Neural cell (in vitro differentiated cells): ENCODE measurements around the gene ARL5A. TPM values are rescaled to one million over a fixed set of nuclear protein-coding genes. Genes with fewer than 3 reads are reported as not detected.

ENCODE experiments used
- H2AFZ ChIP-seq: fragments of 200-600, 300-800 bp; sonication (generic), shearing (Covaris generic); 2 replicates; pipeline ENCODE4 v1.6.0; 2014; ENCODE audit warnings: low read depth, mild to moderate bottlenecking, antibody characterized with exemption, low read length, moderate library complexity
- H3F3A ChIP-seq: fragments of 200-600 bp; shearing (Covaris generic); 2 replicates; pipeline ENCODE4 v1.6.1; 2016; ENCODE audit warnings: mild to moderate bottlenecking, moderate library complexity, mixed read lengths, antibody characterized with exemption, low read length; ENCODE audit not compliant: insufficient read depth, poor library complexity, severe bottlenecking
- H3K27ac ChIP-seq: fragments of 200-600, 300-800 bp; sonication (generic), shearing (Covaris generic); 2 replicates; pipeline ENCODE4 v1.5.1; 2014; ENCODE audit warnings: mild to moderate bottlenecking, low read length, moderate library complexity
- H3K27me3 ChIP-seq: fragments of 300-800, 200-600 bp; sonication (generic), shearing (Covaris generic); 2 replicates; pipeline ENCODE4 v1.6.0; 2014; ENCODE audit warnings: mild to moderate bottlenecking, low read depth, low read length, moderate library complexity; ENCODE audit not compliant: insufficient read depth
- H3K36me3 ChIP-seq: fragments of 300-800, 200-600 bp; sonication (generic), shearing (Covaris generic); 2 replicates; pipeline ENCODE4 v1.5.1; 2014; ENCODE audit warnings: mild to moderate bottlenecking, antibody characterized with exemption, low read length, moderate library complexity; ENCODE audit not compliant: insufficient read depth
- H3K4me2 ChIP-seq: fragments of 300-800, 200-600 bp; sonication (generic), shearing (Covaris generic); 2 replicates; pipeline ENCODE4 v1.6.0; 2014; ENCODE audit warnings: mild to moderate bottlenecking, low read length
- H3K4me3 ChIP-seq: fragments of 300-800, 200-600 bp; sonication (generic), shearing (Covaris generic); 2 replicates; pipeline ENCODE4 v1.5.1; 2014; ENCODE audit warnings: mild to moderate bottlenecking, low read length, moderate library complexity
- H3K79me2 ChIP-seq: fragments of 200-600 bp; shearing (Covaris generic); replicated peaks from 2 replicates; pipeline ENCODE4 v1.6.0; 2014; ENCODE audit warnings: mild to moderate bottlenecking, low read length, moderate library complexity; ENCODE audit not compliant: insufficient read depth
- H3K9ac ChIP-seq: fragments of 300-800, 200-600 bp; sonication (generic), shearing (Covaris generic); 2 replicates; pipeline ENCODE4 v1.6.1; 2016; ENCODE audit warnings: mild to moderate bottlenecking, low read length, mixed read lengths
- H3K9me2 ChIP-seq: fragments of 200-600 bp; shearing (Covaris generic); 2 replicates; pipeline ENCODE4 v1.6.1; 2016; ENCODE audit warnings: mild to moderate bottlenecking, low read length, mixed read lengths; ENCODE audit not compliant: insufficient read depth
- H3K9me3 ChIP-seq: fragments of 200-600, 300-800 bp; sonication (generic), shearing (Covaris generic); 2 replicates; pipeline ENCODE4 v1.6.1; 2016; ENCODE audit warnings: mild to moderate bottlenecking, mixed run types, low read length, moderate library complexity, mixed read lengths
- H4K20me1 ChIP-seq: fragments of 200-600 bp; shearing (Covaris generic); 2 replicates; pipeline ENCODE4 v1.6.1; 2016; ENCODE audit warnings: mild to moderate bottlenecking, mixed run types; ENCODE audit not compliant: insufficient read depth
- EP300 ChIP-seq: fragments of 450-650 bp; conservative IDR thresholded peaks from 2 replicates; pipeline ENCODE4 v1.6.1; 2014; ENCODE audit warnings: antibody characterized with exemption, mild to moderate bottlenecking, moderate library complexity; ENCODE audit not compliant: poor library complexity, severe bottlenecking
- EZH2 ChIP-seq: fragments of 200-600, 300-800 bp; shearing (Covaris generic), sonication (generic); IDR thresholded peaks from 2 replicates; pipeline ENCODE4 v1.6.1; 2014; ENCODE audit warnings: antibody characterized with exemption, low read length, borderline replicate concordance, mild to moderate bottlenecking; ENCODE audit not compliant: insufficient read depth, poor library complexity, severe bottlenecking
- MXI1 ChIP-seq: fragments of 450-650 bp; conservative IDR thresholded peaks from 2 replicates; pipeline ENCODE4 v1.6.1; 2014; ENCODE audit warnings: antibody characterized with exemption, mild to moderate bottlenecking; ENCODE audit not compliant: poor library complexity, severe bottlenecking
- POLR2AphosphoS5 ChIP-seq: IDR thresholded peaks from 2 replicates; pipeline ENCODE4 v1.6.1; 2012
- RAD21 ChIP-seq: fragments of 450-650 bp; conservative IDR thresholded peaks from 2 replicates; pipeline ENCODE4 v1.6.1; 2014; ENCODE audit warnings: antibody characterized with exemption, mild to moderate bottlenecking, moderate library complexity
- SMC3 ChIP-seq: fragments of 450-650 bp; conservative IDR thresholded peaks from 2 replicates; pipeline ENCODE4 v1.6.1; 2014; ENCODE audit warnings: antibody characterized with exemption, mild to moderate bottlenecking, moderate library complexity; ENCODE audit not compliant: poor library complexity
- TAF1 ChIP-seq: IDR thresholded peaks from 2 replicates; pipeline ENCODE4 v1.6.1; 2012; ENCODE audit warnings: low read depth
- polyA plus RNA-seq: library from polyadenylated mRNA; depleted of rRNA; stranded (reverse); fragments of >200 nt; gene quantifications from 2 replicates; pipeline ENCODE4 v1.2.3, GENCODE V29; 2014
- TF ChIP-seq, protein P1 (sequence below): IDR thresholded peaks from 2 replicates; pipeline ENCODE4 v1.6.1; 2012; ENCODE audit warnings: borderline replicate concordance

The ARL5A gene
- polyA plus RNA-seq, 1 donor from 2014 or later, result 48.5 TPM

DNA sequence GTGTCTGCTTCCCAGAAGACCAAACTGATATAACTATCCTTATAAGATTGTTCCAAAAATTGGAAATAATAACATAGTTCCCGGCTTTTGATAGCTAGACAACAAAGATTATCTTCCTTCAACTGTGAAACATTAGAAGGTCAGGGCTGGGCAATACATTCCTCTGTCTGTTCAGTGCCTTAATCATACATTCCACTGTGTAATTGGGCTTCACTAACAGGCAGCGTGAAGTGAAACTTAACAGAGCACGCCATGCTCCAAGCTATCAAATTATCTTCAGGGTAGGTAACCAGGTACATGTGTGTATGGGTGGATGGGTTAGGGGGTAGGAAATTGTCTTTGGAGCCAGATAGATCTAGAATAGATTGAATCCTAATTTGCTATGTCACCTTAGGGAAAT, 23.5 kb upstream of the ARL5A start:
- H3K4me2 ChIP-seq, result no peak overlapping the region
- H3K9ac ChIP-seq, result no peak overlapping the region
- H4K20me1 ChIP-seq, result no peaks in the 10 kb centered on the region
- H3F3A ChIP-seq, result no peaks in the 10 kb centered on the region
- no peaks in the 10 kb centered on the region for H3K9me2 ChIP-seq
- no peaks in the 10 kb centered on the region for H3K27me3 ChIP-seq
- no peak for TF ChIP-seq EP300
- TF ChIP-seq POLR2AphosphoS5, result no peak
- no peak for TF ChIP-seq RAD21
- TF ChIP-seq SMC3, result no peak
- TF ChIP-seq EZH2, result no peak
- no peak for TF ChIP-seq TAF1
- no peak for TF ChIP-seq MXI1
- H3K36me3 ChIP-seq, result no peaks in the 10 kb centered on the region
- H3K9me3 ChIP-seq, result no peaks in the 10 kb centered on the region
- H3K27ac ChIP-seq, result no peak overlapping the region
- no peaks in the 10 kb centered on the region for H3K79me2 ChIP-seq
- no peak overlapping the region for H3K4me3 ChIP-seq
- H2AFZ ChIP-seq, result no peak overlapping the region

DNA sequence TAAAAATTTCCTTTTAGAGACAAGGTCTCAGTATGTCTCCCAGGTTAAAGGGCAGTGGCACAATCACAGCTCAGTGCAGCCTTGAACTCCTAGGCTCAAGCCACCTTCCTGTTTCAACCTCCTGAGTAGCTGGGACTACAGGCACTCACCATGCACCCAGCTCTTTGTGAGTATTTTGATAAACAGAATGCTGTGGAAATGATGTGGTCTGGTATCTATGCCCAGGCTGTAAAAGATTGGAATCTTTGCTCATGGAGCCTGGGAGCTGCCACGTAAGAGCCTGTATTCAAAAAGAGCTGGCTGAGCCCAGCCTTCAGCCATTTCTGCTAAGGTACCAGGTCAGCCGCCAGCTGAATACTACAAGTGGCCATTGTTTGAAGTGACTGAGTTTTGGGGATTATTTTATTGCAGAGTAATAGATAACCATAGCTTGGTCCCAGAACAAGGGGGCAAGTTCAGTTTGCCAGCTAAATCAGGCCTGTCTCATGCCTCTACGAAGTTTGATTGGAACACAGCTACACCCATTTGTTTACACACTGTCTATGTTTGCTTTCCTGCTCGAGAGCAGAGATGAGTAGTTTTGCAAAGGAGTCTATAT, 21.3 kb upstream of the ARL5A start:
- Histone ChIP-seq H3K27ac (no peak overlapping the region), H2AFZ (no peak overlapping the region), H3K36me3 (no peaks in the 10 kb centered on the region), H4K20me1 (no peaks in the 10 kb centered on the region), H3K79me2 (no peaks in the 10 kb centered on the region), H3K4me2 (no peak overlapping the region), H3K27me3 (no peaks in the 10 kb centered on the region), H3K4me3 (no peak overlapping the region), H3K9me3 (no peaks in the 10 kb centered on the region), H3F3A (no peaks in the 10 kb centered on the region), H3K9me2 (no peaks in the 10 kb centered on the region), H3K9ac (no peak overlapping the region)
- no peak for TF ChIP-seq SMC3
- TF ChIP-seq TAF1, result no peak
- TF ChIP-seq EZH2, result no peak
- no peak for TF ChIP-seq POLR2AphosphoS5
- TF ChIP-seq RAD21, result no peak

DNA sequence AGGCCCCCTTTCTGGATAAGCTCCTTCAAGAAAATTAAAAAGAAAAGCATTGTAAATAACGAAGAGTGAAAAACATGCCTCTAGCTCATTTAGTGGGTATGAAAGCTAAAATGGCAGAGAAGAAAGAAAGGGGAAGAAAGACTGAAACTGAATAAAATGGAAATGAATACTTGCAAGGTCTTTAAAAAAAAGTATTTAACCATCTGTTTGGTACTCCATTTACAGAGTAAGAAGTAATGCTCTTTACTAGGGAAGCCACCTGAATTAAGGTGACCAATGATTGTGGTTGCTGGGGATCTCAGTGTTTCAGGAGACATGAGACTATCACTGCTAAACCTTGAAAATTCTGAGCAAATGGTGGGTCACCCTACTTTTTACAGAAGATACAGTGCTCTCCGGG, 17.7 kb upstream of the ARL5A start:
- peaks cover 3% of the 10 kb centered on the region for H3K36me3 ChIP-seq
- H3F3A ChIP-seq, result no peaks in the 10 kb centered on the region
- no peak overlapping the region for H3K27ac ChIP-seq
- no peak overlapping the region for H2AFZ ChIP-seq
- H3K9ac ChIP-seq, result no peak overlapping the region
- no peak for TF ChIP-seq SMC3
- TF ChIP-seq, protein P1, sequence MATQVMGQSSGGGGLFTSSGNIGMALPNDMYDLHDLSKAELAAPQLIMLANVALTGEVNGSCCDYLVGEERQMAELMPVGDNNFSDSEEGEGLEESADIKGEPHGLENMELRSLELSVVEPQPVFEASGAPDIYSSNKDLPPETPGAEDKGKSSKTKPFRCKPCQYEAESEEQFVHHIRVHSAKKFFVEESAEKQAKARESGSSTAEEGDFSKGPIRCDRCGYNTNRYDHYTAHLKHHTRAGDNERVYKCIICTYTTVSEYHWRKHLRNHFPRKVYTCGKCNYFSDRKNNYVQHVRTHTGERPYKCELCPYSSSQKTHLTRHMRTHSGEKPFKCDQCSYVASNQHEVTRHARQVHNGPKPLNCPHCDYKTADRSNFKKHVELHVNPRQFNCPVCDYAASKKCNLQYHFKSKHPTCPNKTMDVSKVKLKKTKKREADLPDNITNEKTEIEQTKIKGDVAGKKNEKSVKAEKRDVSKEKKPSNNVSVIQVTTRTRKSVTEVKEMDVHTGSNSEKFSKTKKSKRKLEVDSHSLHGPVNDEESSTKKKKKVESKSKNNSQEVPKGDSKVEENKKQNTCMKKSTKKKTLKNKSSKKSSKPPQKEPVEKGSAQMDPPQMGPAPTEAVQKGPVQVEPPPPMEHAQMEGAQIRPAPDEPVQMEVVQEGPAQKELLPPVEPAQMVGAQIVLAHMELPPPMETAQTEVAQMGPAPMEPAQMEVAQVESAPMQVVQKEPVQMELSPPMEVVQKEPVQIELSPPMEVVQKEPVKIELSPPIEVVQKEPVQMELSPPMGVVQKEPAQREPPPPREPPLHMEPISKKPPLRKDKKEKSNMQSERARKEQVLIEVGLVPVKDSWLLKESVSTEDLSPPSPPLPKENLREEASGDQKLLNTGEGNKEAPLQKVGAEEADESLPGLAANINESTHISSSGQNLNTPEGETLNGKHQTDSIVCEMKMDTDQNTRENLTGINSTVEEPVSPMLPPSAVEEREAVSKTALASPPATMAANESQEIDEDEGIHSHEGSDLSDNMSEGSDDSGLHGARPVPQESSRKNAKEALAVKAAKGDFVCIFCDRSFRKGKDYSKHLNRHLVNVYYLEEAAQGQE, result no peak
- no peak overlapping the region for H3K4me2 ChIP-seq
- H3K79me2 ChIP-seq, result no peaks in the 10 kb centered on the region
- no peak overlapping the region for H3K4me3 ChIP-seq
- H4K20me1 ChIP-seq, result no peaks in the 10 kb centered on the region
- H3K9me3 ChIP-seq, result no peaks in the 10 kb centered on the region
- no peaks in the 10 kb centered on the region for H3K27me3 ChIP-seq
- H3K9me2 ChIP-seq, result no peaks in the 10 kb centered on the region
